Fibroblast of pulmonary artery (primary cell): ENCODE results near the gene LRCH3.

ENCODE experiments used
- DNase-seq: peaks from one replicate; pipeline ENCODE4 v3.0.0-alpha.2; 2010; ENCODE audit warnings: low read depth
- H3K4me3 ChIP-seq: replicated peaks from 2 replicates; pipeline ENCODE4 v1.5.1; 2011; ENCODE audit warnings: low read depth, mild to moderate bottlenecking, control low read depth, low read length, moderate library complexity
- CTCF ChIP-seq: IDR thresholded peaks from 2 replicates; pipeline ENCODE4 v1.5.1; 2011; ENCODE audit warnings: mild to moderate bottlenecking, control low read depth, low read length, inconsistent platforms; ENCODE audit errors: missing control alignments

LRCH3 gene

GRCh38 chr3:197758512-197758911 lies 32.5 kb upstream of the LRCH3 start:
- TF ChIP-seq CTCF: no peak
- no peak overlapping the region for H3K4me3 ChIP-seq
- DNase-seq: no peak

GRCh38 chr3:197761784-197762183 lies 29.3 kb upstream of the LRCH3 start:
- H3K4me3 ChIP-seq: no peak overlapping the region
- no peak for TF ChIP-seq CTCF
- DNase-seq: no peak

GRCh38 chr3:197775317-197775716 lies 15.7 kb upstream of the LRCH3 start:
- TF ChIP-seq CTCF: no peak
- no peak for DNase-seq
- no peak overlapping the region for H3K4me3 ChIP-seq

- TF ChIP-seq CTCF: no peak
- no peak for DNase-seq
- no peak overlapping the region for H3K4me3 ChIP-seq
Measured at GRCh38 chr3:197782230-197782629, 8.8 kb upstream of the LRCH3 start.

- DNase-seq: no peak
- H3K4me3 ChIP-seq: no peak overlapping the region
- no peak for TF ChIP-seq CTCF
Measured at GRCh38 chr3:197784019-197784585, 7.0 kb upstream of the LRCH3 start.

- no peak for DNase-seq
Measured at GRCh38 chr3:197787412-197787811, 3.6 kb upstream of the LRCH3 start.

More at GRCh38 chr3:197787412-197787811, 3.6 kb upstream of the LRCH3 start:
- TF ChIP-seq CTCF: no peak
- no peak overlapping the region for H3K4me3 ChIP-seq
